ENCODE results near the gene F11R.
A peak's percentile ranks its signal among the peaks of the same experiment; 100 is the strongest.
"Not testable (repeated sequence)": the region's sequence is repeated elsewhere in the genome, so short reads cannot be mapped to it uniquely, and the experiment has no call there.

The F11R gene

DNA sequence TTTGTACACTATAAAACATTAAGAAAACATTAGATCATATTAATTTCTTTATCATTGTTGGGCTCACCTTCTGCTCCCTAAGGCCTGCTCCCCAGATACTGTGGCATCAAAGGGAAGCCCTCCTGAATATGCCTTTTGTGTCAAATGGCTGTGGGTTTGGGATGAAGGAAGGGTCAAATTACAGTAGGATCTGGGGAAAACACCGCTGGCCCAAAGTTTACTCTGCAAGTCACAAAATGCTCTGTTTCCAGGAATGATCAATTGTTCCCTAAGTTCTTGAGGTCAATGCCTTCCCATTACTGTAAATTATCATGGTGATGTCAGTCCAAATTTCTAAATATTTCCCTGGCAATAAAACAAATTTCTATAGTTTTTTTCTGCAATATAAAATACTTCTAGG lies 59.5 kb downstream of the F11R start:
- no peak for DNase-seq

DNA sequence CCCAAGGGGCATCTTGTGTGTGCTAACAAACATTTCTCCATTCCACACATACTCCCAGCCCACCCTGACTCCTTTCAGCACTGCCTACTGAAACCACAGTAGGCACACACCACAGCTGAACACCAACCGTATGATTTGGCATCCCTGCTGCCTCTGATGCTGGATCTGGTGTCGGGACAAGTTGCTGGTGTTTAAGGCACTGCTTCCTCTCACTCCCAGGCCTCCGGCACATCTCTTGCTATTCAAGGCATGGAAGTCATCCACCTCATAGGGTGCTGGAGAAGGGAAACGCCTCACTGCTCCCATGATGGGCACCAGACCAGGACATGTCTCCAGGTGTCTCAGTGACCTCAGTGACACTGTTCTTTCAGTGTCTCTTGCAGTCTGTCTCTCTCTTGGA lies 64.0 kb downstream of the F11R start:
- no peak for DNase-seq

DNA sequence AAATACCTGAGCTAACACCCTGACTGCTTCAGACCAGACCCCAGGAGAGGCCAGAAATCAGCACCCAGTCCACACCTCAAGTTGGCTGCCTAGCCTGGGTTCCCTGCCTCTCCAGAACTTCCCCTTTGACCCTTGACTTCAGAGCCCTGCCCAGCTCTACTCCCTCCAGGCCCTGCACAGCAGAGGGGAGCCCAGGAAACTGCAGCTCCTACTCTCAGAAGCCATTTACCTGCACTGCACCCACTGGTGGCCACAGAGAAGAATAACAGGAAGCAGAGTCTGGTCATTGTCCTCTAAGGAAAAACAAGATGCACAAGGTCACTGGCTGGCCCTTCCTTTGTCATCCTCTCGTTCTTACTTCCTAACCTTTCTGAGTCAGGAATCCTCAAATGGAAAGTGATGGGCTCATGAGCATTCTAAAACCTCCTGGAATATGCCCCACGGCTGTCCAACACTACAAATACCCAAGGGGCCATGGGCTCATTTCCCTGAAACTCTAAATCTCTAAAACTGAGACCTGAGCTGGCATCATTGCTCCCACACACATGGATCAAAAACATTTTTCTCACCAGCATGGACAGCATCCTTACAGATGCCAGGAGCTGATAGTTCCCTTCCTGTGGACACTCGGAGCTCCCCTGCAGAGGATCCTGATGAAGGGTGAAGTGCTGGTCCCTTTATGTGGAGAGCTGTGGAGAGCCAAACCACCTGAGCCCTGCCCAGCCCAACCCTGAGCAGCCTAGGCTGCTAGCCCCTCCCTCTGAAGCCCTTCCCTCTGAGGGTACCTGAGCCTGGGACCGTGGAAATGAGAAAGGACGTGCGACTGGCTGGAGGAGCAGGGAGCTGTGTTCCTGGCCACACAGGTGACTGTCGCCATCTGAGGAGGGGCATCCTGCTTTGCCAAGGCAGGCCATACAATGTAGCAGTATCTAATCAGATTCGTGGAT lies 66.5 kb downstream of the F11R start, which contains the start of gene ITLN2:
ITLN2 (minus strand) TSS at position 652 of the 947 bp plus-strand sequence; CDS start at position 584, 68 bp downstream.
- DNase-seq, result peak; percentile 41

DNA sequence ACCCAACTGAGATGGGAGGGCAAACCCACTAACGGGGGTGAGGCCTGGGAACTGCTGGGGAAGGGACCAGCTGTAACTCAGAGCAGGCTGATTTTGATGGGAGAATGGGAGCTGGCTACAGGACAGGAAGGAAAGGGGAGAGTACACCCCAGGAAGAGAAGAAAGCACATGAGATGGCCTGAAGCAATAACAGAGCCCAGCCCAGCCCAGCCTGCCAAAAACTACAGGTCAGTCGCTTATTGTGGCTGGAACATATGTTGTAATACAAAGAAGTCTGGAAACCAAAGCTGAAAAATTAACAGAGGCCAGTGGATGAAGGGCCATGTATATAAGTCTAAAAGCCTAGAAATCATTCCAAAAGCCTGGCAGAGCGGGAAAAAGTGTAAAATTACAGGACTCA lies 67.9 kb downstream of the F11R start:
- DNase-seq, result no peak

DNA sequence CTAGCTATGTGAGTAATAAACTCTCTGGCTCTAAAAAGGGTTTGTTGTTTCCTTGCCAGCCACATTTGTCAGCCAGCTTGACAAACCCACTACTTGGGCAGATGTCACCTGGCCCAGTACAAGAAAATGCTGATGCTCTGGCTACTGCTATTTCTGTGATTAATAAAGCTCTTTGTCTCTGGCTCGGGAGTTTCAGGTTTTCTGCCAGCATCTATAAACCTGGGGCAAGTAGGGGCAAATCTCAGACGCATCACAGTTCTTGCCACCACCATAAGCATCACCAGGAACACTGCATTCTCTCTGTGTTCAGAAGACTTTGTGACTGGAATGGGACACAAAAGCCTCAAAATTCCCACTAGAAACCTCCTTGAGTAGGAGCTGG lies 68.8 kb downstream of the F11R start:
- no peak for DNase-seq

DNA sequence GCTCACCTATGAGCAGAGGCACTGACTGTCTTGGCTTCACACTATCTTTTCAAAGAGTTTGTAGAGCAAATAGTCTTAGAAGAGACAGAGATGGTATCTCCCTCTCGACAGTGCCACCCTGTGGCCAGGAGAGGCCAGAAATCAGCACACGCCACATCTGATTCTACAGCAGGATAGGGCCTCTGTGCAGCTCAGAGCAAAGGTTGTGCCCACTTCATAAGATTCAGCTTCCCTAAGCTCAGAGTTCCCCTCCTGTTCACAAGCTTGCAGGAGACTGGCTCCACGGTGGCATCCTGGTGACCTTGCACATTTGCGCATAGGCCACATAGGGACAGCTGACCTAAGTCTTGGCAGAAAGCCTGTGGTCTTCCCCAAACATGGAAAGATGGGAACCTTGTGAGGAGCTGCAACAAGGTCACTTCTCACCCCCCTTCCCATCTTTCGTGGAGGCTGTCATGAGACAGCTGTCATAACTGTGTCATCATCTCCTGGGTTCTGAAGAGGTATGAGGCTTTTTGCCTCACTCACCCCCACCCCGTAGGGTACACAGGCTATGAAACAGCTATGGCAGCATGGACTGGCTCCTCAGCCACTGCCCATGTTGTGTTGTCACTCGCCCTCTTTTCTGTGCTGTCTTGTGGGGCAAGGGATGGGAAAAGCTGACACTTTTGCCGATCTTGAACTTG lies 69.4 kb downstream of the F11R start:
- DNase-seq, result peak; percentile 75

DNA sequence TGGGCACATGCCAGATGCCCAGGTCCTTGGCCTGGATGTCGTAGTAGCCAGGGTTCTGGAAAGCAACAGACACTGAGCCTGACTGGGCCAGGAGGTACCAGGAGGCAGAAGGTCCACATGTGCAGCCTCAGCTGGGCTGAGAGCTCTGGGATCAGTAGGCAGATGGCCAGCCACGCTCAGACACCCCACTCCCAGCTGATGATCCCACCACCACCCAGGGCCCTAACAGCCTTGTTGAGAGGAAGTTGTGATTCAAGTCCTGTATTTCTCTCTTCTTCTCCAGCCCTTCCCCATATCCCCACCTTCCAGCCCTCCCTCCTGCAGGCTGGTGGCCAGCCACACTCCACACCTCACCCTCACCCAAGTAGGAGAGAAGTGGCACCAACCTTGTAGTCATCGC lies 70.3 kb downstream of the F11R start:
- no peak for DNase-seq

DNA sequence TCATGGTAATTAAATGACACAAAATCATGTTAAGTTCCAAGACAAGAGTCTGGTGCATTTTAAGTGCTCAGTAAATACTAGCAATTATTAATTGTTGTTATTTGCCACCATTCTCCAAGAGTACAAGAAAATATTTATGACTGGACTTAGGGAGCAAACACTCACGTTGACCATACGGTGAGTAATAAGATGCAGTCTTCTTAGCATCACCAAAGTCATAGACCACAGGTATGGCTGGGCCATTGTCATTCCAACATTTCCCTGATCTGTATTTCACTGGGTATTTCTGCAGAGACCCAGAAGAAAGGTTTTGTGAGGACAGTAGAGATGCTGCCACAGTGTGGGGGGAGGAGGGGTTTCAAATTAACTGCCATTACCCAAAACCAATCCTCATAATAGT lies 71.1 kb downstream of the F11R start:
- DNase-seq, result no peak

DNA sequence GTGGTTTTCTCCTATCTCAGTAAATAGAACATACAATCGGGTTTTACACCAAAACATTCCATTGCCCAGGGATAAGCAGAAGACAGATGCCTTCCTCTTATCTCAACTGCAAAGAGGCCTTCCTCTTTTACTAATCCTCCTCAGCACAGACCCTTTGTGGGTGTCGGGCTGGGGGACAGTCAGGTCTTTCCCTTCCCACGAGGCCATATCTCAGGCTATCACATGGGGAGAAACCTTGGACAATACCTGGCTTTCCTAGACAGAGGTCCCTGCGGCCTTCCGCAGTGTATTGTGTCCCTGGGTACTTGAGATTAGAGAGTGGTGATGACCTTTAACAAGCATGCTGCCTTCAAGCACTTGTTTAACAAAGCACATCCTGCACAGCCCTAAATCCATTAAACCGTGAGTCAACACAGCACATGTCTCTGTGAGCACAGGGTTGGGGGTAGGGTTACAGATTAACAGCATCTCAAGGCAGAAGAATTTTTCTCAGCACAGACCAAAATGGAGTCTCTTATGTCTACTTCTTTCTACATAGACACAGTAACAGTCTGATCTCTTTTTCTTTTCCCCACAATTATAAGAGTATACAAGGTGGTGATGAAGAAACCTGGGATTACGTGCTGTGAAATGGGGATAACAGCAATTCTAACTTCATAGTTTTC lies 71.6 kb downstream of the F11R start:
- DNase-seq, result not testable (repeated sequence)

DNA sequence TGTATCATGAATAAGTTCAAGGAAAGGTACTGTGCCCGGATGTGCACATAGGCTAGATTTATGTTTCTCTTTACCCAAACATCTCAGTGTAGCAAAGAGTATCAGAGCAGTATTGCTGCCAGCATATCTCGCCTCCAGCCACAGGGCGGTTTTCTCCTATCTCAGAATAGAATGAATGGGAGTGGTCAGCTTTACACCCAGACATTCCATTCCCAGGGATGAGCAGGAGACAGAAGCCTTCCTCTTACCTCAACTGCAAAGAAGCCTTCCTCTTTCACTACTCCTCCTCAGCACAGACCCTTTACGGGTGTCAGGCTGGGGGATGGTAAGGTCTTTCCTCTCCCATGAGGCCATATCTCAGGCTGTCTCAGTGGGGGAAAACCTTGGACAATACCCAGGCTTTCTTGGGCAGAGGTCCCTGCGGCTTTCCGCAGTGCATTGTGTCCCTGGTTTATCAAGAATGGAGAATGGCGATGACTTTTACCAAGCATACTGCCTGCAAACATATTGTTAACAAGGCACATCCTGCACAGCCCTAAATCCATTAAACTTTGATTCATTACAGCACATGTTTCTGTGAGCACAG lies 73.7 kb downstream of the F11R start:
- DNase-seq, result not testable (repeated sequence)

DNA sequence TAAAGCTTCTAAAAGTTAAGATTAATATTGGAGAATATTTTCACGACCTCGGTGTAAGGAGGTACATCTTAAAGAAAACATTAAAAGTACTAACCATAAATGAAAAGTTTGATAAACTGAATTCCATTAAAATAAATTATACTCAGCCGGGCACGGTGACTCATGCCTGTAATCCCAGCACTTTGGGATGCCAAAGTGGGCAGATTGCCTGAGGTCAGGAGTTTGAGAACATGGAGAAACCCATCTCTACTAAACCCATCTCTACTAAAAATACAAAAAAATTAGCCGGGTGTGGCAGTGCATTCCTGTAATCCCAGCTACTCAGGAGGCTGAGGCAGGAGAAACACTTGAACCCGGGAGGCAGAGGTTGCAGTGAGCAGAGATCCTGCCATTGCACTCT lies 75.1 kb downstream of the F11R start:
- DNase-seq, result not testable (repeated sequence)
